ENCODE measurements around the gene CPLX1.
"Not testable (repeated sequence)": the region's sequence is repeated elsewhere in the genome, so short reads cannot be mapped to it uniquely, and the experiment has no call there.

Gene CPLX1

DNA sequence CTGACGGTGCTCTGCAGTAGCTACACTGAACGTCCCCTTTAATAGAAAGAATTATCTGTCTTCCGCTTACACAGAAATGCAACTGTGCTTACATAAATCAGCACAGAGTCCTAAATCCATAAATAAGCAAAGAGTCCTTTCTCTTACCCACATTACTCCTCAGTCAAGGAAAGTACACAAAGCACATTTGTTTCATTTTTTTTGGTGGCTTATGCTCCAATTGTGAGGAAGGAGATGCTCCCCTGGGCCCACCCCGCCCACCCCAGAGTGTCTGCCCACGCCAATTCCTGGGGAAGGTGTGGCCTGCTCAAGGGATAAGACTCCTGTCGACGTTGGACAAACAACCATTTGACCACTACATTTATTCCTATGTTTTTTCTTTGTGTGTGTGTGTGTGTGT lies 53.8 kb downstream of the CPLX1 start:
- DNase-seq, result no peak

DNA sequence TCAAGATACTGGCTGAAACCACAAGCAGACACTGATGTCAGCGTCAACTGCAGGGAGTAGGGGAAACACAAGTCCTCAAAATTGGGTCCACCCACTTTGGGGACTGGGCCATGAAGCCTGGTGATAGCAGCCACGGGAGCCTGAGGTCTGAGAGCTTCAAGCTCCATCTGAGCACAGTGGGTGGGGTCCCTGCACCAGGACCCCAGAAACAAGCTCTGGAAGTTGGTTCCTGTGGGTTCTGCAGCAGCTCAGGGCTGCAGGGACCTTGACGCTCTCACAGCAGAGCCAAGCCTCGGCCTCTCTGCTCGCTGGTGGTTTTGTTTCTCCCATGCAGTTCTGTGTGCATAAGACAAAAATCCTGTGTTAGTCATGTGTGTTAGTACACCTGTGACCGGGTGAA lies 54.5 kb downstream of the CPLX1 start:
- DNase-seq, result no peak

- DNase-seq, result no peak
These were observed 55.9 kb downstream of the CPLX1 start for GRCh38 chr4:770022-770421.

DNA sequence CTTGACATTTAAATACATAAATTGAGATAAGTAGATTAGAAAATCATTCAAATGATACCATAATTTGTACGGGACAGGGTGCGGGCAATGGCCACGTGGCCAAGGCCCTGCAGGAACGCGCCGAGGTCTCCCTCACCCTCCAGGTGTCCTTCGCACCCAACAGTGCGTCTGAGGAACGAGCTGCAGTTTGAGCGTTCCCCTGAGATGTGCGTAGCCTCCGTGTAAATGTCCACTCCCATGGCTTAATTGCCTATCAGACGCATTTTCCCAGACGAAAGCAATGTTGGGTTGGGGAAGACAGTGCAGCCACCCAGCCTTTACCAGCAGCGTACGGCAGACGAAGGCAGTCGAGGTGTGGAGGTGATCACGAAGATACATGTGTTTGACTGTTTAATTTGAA lies 56.4 kb downstream of the CPLX1 start:
- DNase-seq, result no peak

DNA sequence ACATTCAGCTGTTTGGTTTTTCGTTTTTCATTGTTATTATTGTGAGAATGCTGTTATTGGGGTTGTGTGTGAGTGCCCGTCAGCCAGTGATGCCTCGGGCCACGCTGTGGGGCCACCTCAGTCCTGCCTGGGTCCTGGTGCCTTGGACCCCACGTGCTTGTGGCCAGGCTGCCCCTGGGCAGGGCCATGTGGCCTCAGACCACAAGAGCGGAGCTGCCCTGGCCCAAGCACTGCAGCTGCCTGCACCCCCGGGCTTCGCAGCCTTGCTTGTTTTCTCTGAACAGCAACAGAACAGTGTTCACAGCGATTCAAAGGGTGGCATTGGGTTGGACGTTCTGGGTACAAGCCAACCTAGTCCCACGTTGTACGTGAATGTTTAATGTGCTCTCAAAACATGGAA lies 56.9 kb downstream of the CPLX1 start:
- DNase-seq, result no peak

- DNase-seq, result no peak
These were observed 57.9 kb downstream of the CPLX1 start for GRCh38 chr4:768076-768475.

- DNase-seq, result no peak
These were observed 59.2 kb downstream of the CPLX1 start for GRCh38 chr4:766559-767283.

DNA sequence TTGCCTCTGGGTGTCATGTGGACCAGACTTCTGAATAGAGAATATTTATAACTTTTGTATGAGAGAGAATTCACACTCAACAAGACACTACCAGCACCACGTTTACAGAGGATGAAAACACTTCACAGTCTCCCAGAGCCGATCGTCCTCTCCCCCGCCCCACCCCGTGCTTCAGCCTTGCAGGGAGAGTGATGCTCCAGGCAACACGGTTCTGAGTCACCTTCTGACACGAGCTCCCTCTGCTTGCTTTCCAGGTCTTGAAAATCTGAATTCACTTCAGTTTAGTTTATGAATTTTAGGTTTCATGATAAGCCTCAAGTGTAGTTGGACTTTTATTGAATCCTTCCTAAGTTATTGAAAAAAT lies 59.8 kb downstream of the CPLX1 start:
- no peak for DNase-seq

DNA sequence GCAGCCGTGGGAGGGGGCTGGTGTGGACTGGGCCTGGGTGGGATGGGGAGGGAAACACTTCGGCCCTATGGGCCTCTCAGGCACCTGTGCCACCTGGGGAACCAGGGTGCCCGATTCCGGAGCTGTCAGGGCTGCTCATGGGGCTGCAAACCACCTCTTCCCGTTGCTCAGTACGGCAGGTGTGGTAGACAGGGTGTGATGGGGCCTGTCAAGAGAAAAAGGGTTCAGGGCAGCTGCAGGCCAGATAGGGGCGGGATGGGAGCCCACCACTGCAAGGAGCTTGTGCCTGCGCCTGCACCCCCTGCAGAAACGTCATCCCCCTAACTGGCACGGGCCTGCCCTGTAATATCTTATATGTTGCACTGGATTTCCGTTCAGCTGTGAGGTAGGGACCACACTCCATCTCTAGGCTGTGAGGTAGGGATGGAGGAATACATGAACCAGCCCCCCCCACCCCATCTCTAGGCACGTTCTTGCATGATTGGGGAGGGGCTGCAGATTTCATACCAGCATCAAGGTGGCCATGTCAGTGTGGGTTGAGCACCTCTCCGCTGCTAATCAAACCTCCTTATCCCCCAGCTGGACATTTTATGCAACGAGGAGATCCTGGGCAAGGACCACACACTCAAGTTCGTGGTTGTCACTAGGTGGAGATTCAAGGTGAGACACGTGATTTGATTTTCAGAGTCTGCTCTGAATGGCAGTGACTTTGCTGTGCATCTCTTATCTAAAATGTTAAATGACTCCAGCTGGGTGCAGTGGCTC lies 61.3 kb downstream of the CPLX1 start:
- DNase-seq, result no peak

- no peak for DNase-seq
These were observed 62.0 kb downstream of the CPLX1 start for GRCh38 chr4:763922-764321.

DNA sequence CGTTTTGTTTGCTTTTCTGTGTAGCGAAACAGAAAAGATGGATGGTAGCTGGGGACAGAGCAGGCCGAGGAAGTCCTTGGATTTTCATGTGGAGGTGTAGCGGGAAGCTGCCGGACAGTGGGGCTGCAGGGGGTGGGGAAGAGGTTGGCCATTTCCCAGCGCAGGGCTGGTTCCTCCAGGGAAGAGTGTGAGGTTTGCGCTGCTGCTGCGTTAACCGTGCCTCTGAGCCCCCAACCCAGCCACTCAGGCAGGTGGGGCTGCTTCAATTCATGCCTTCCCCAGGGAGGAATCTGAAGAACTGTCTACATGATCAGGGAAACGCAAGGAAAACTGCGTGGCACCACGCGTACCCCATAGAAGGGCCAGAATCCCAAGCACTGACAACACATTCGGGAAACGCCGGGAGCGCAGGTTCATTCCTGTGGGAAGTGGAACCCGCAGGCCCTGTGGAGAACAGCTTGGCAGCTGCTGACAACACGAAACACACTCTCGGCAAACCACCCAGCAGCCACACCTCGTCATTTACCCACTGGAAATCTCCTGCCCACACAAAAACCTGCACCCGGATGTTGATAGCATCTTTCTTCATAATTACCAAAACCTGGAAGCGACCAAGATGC lies 62.6 kb downstream of the CPLX1 start:
- no peak for DNase-seq

- no peak for DNase-seq
These were observed 63.4 kb downstream of the CPLX1 start for GRCh38 chr4:762211-763190.

GRCh38 chr4:761739-762138 lies 64.2 kb downstream of the CPLX1 start:
- no peak for DNase-seq

- no peak for DNase-seq
These were observed 64.8 kb downstream of the CPLX1 start for GRCh38 chr4:761086-761485.

DNA sequence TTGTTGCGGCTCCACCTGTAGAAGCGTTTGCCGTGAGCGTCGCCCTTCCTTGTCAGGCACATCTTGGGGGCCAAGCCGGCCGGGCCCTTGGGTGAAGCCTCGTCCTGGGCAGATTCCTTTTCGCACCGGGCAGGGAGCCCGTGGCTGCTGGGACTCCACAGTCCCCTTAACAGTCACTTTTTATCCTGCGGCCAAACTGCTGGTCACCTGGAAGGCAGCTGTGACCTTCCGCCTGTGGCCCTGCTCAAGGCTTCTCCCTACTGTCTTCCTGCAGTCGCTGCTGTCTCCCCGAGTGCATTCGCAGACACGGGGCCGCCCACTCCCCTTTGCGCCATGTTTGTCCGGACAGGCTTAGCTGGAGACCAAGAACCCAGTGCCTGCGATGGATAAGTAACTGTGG lies 65.3 kb downstream of the CPLX1 start:
- DNase-seq, result no peak

DNA sequence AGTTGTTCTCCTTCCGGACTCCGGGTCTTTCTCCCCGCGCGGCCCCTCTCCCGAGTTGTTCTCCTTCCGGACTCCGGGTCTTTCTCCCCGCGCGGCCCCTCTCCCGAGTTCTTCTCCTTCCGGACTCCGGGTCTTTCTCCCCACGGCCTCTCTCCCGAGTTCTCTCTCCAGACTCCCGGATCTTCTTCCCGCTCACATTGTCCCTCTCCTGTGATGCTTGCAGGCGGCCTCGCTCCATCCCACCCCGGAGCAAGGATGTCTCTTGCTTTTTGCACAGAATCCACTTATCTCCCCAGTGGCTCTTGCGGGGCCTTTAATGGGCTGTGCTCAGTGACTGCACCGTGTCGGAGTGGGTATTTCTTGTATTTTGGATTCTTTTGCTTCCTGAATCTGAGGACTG lies 66.1 kb downstream of the CPLX1 start:
- DNase-seq, result not testable (repeated sequence)

DNA sequence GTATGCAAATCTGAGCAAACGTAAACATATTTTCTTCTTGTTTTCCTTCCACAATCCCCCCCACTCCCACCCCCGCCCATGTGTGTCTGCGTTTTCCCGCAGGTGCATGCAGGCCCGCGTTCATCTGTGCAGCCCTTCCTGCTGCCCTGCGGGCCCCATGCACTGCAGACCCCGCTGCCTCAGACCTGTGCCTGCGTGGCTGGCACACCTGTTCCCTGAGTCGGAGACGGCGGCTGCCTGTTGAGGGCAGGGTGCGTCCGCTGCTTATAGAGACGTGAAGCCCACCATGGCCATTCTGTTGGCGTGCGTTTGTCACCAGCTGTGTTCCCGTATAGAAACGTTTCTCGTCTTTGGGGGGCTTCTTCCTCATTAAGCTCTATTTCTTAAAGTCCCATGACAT lies 68.8 kb downstream of the CPLX1 start:
- DNase-seq, result no peak

DNA sequence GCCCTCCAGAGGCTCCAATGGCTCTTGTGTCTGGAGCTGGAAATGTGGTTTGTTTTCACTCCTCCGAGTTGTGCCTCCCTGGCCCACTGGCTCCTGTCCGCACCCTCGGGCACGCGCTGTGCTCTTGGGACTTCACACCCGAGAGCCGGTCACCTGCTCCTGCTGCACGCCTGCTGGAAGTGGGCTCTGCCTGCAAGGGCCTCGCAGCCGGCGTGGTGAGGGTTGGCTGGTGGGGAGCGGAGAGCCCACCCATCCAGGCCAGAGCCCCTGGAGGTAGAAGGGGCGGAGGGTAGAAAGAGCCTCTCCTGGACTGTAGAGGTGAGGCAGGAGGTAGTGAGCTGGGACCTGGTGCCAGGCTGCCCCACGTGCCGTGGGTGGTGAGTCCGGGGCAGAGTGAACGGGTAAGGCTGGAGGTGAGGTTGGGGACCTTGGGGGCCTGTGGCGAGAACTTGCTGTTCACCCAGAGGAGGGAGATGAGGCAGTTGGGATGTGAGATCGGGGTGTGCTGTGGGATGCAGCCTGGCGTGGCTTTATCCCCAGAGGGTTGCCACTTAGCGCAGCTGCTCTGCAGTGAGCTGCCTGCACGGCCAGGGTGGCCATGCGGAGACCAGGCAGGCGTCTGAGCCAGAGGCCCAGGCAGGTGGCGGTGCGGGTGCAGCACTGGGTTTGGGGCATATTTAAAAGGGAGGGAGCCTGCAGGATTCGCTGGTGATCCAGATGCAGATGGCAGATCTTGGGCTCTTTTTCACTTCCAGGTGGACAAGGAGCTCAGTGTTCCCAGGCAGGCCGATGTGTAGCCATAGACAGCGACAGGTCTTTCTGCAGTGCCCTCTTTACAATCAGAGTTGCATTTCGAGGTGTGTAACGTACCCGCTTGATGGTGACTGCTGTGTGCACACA lies 71.5 kb downstream of the CPLX1 start:
- DNase-seq, result no peak

DNA sequence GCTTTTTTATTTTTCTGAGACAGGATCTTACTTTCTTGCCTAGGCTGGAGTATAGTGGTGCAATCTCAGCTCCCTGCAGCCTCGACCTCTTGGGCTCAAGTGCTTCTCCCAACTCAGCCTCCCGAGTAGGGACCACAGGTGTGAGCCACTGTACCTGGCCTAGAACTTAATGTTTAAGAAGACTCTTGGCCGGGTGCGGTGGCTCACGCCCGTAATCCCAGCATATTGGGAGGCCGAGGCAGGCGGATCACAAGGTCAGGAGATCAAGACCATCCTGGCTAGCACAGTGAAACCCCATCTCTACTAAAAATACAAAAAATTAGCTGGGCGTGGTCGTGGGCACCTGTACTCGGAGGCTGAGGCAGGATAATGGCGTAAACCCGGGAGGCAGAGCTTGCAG lies 72.7 kb downstream of the CPLX1 start:
- DNase-seq, result not testable (repeated sequence)

- DNase-seq, result no peak
These were observed 73.6 kb downstream of the CPLX1 start for GRCh38 chr4:752196-752861.

DNA sequence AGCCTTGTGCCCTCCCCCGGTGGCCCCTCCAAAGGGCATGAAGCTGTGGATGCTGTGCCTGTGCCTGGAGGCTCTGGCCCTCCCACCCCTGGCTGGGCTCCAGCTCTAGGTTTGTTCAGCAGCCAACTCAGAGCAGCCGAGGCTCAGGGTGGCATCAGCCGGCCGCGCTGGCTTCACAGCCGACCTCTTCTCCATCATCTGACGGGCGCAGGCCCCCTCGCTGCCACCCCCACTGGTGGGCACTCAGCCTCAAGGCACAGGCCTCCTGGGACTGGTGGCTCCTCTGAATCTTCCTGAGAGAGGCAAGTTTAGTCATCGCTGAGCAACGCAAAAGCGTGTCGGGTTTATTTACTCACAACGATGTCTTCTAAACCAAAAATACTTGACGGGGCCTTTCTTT lies 74.3 kb downstream of the CPLX1 start:
- DNase-seq, result no peak

Data from stimulated activated CD4-positive, alpha-beta T cell treated with anti-CD3 and anti-CD28 coated beads, Interleukin-1b, Interleukin-23, amount 100 ng/mL, for 48 hours (primary cell).